A673 (cell line): Measurements from ENCODE around the gene MKX. TPM values are rescaled to one million over a fixed set of nuclear protein-coding genes. Genes with fewer than 3 reads are reported as not detected.

Experiments used
- BruUV-seq: library from RNA; stranded (reverse); fragments of 400-500 nt; replicated peaks from 2 replicates; lab custom pipeline; 2021; lab: Mats Ljungman, UMichigan
- CTCF ChIA-PET: fragments of 300-600 bp; sonication (Branson Sonifier 250); formaldehyde crosslinking; loops from one replicate; lab custom pipeline; 2022; ENCODE audit warnings: antibody characterized with exemption; lab: Charles Lee
- POLR2A ChIA-PET: fragments of 300-600 bp; sonication (Branson Sonifier 250); formaldehyde crosslinking; loops from one replicate; lab custom pipeline; 2022; ENCODE audit warnings: antibody characterized with exemption; ENCODE audit not compliant: low non-redundant PET; lab: Charles Lee
- DNase-seq: peaks from one replicate; pipeline ENCODE4 v3.0.0-alpha.2; 2015; ENCODE audit warnings: low spot score
- H3K27ac ChIP-seq: fragments of 200-600 bp; sonication (generic); 2 replicates; pipeline ENCODE4 v1.5.1; 2016; ENCODE audit warnings: mixed run types, low read depth, mild to moderate bottlenecking, mixed read lengths, antibody characterized with exemption, low read length; ENCODE audit not compliant: poor library complexity, severe bottlenecking
- H3K27me3 ChIP-seq: fragments of 200-600 bp; sonication (generic); replicated peaks from 2 replicates; pipeline ENCODE4 v1.6.1; 2017; ENCODE audit warnings: mixed run types, low read depth, mild to moderate bottlenecking, mixed read lengths, antibody characterized with exemption, low read length; ENCODE audit not compliant: insufficient read depth, poor library complexity
- H3K36me3 ChIP-seq: fragments of 200-600 bp; sonication (generic); 2 replicates; pipeline ENCODE4 v1.6.1; 2016; ENCODE audit warnings: mixed run types, mild to moderate bottlenecking, mixed read lengths, antibody characterized with exemption, low read length; ENCODE audit not compliant: insufficient read depth, poor library complexity, severe bottlenecking
- H3K4me1 ChIP-seq: fragments of 200-600 bp; sonication (generic); 2 replicates; pipeline ENCODE4 v1.6.1; 2017; ENCODE audit warnings: mixed run types, mild to moderate bottlenecking, mixed read lengths, antibody characterized with exemption, low read length; ENCODE audit not compliant: insufficient read depth, poor library complexity, severe bottlenecking
- H3K4me3 ChIP-seq: fragments of 200-600 bp; sonication (generic); 2 replicates; pipeline ENCODE4 v1.5.1; 2016; ENCODE audit warnings: low read depth, mixed run types, mild to moderate bottlenecking, mixed read lengths, low read length; ENCODE audit not compliant: poor library complexity, severe bottlenecking
- H3K9me3 ChIP-seq: fragments of 200-600 bp; sonication (generic); 2 replicates; pipeline ENCODE4 v1.6.1; 2016; ENCODE audit warnings: mixed run types, low read depth, mild to moderate bottlenecking, mixed read lengths, antibody characterized with exemption, low read length; ENCODE audit not compliant: poor library complexity, severe bottlenecking
- EZH2 ChIP-seq: fragments of 200-600 bp; sonication (generic); IDR thresholded peaks from 2 replicates; pipeline ENCODE4 v1.6.1; 2017; ENCODE audit warnings: borderline replicate concordance, low read depth, mild to moderate bottlenecking, mixed read lengths, antibody characterized with exemption, low read length; ENCODE audit not compliant: poor library complexity, severe bottlenecking
- intact Hi-C: fragments of 100-400 bp; cut with micrococcal nuclease; formaldehyde crosslinking; loops from one replicate; pipeline ENCODE4 v1.10.0; 2022; ENCODE audit not compliant: unreplicated experiment
- total RNA-seq: library from RNA; stranded (reverse); gene quantifications from 2 replicates; pipeline ENCODE4 v1.2.3, GENCODE V29; 2021
- TF ChIP-seq, protein P1 (sequence below): fragments of 300-800, 200-600 bp; sonication (generic); conservative IDR thresholded peaks from 2 replicates; pipeline ENCODE4 v1.5.1; 2017; ENCODE audit warnings: low read depth, mild to moderate bottlenecking, antibody characterized with exemption, low read length, moderate library complexity, mixed read lengths

The MKX gene
- total RNA-seq, 1 experiment from 2014 or later, result 0.09 TPM

DNA sequence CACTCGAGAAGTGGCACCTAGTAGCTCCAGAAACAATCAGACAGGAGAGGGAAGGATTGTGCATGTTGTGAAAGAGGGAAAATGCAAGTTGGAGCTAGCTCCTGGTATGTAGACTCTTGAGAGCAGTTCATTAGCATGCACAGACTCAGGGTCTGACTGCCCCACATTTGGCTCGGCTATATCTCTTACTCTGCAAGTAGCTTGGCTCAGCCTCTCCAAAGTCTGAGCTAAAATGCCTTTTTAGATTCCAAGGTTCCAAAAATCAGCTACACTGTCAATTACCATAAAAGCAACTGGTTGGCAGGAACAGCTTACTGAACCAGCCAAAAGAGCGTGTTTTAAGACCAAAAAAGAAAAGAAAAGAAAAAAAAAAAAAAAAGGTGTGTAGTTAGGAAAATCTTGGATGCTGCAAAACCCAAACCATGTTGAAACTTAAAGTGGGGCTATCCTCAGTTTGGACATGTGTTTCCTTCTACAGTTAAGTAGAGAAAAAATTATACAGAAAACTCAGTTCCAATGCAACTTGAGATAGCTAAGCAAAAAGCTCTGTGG is 65.5 kb downstream of the MKX start:
- POLR2A ChIA-PET, result no interaction called here

DNA sequence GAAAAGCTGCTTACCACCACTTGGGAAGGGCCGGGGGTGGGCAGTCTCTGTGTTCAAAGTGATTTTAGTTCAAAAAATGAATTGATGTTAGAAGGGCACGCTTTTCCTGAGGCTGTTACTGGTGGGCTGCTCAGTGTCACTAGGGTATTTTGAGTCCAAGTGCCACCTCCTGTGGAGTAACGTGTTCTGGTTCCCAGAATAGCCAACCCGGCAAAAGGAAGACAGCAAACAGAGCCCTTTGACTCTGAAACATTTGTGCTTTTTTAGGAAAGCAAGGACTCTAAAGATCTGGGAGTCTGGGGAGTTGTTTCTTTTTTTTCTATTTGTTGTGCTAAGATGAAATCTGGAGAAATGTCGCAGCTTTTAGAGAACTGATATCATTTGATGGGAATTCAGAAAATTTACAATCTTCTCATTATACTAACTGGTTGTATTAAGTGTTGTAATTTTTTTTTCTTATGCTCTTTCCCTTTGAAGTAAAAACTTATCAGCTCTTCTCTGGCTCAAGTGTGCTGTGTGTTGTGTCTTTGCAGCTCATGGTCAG is 66.2 kb downstream of the MKX start:
- Histone ChIP-seq H3K9me3 (no peaks in the 10 kb centered on the region), H3K27ac (no peak overlapping the region), H3K27me3 (peaks cover 12% of the 10 kb centered on the region), H3K36me3 (no peaks in the 10 kb centered on the region), H3K4me1 (no peaks in the 10 kb centered on the region), H3K4me3 (no peak overlapping the region)
- intact Hi-C loops, result no loop called here
- ChIA-PET CTCF (no interaction called here), POLR2A (no interaction called here)
- no peak for DNase-seq
- TF ChIP-seq, protein P1, sequence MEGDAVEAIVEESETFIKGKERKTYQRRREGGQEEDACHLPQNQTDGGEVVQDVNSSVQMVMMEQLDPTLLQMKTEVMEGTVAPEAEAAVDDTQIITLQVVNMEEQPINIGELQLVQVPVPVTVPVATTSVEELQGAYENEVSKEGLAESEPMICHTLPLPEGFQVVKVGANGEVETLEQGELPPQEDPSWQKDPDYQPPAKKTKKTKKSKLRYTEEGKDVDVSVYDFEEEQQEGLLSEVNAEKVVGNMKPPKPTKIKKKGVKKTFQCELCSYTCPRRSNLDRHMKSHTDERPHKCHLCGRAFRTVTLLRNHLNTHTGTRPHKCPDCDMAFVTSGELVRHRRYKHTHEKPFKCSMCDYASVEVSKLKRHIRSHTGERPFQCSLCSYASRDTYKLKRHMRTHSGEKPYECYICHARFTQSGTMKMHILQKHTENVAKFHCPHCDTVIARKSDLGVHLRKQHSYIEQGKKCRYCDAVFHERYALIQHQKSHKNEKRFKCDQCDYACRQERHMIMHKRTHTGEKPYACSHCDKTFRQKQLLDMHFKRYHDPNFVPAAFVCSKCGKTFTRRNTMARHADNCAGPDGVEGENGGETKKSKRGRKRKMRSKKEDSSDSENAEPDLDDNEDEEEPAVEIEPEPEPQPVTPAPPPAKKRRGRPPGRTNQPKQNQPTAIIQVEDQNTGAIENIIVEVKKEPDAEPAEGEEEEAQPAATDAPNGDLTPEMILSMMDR, result no peak
- TF ChIP-seq EZH2, result no peak
- no TSS peak for BruUV-seq

More for the DNA sequence above, 65.5 kb downstream of the MKX start:
- H3K4me3 ChIP-seq, result no peak overlapping the region
- H3K4me1 ChIP-seq, result no peaks in the 10 kb centered on the region
- intact Hi-C loops, result no loop called here
- no peaks in the 10 kb centered on the region for H3K36me3 ChIP-seq
- CTCF ChIA-PET, result no interaction called here
- TF ChIP-seq, protein P1, result no peak
- TF ChIP-seq EZH2, result no peak
- no peak for DNase-seq
- no peak overlapping the region for H3K27ac ChIP-seq
- no peaks in the 10 kb centered on the region for H3K9me3 ChIP-seq
- BruUV-seq, result no TSS peak
- peaks cover 9% of the 10 kb centered on the region for H3K27me3 ChIP-seq

DNA sequence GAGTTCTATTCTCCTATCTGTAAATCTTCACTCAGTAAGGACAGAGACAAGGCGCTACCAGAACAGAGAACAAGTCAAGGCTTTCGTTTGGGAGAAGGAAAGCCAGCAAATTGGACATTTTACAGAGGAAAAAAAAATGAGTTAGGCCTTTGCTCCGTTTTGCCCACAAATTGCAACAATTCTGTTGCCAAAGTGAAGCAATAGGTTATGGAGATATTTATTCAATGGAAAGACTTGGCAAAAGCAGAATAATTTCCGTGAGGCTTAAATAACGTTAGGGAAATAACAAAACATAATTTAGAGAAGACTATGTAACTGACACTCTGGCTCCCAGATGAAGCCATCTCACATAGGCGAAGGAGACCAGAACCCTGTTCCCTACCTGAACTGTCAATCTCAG is 67.5 kb downstream of the MKX start:
- no peak overlapping the region for H3K4me3 ChIP-seq
- CTCF ChIA-PET, result no interaction called here

More for the DNA sequence above, 67.5 kb downstream of the MKX start:
- no peak for DNase-seq
- POLR2A ChIA-PET, result no interaction called here
- TF ChIP-seq, protein P1, result no peak
- no peak for TF ChIP-seq EZH2
- Histone ChIP-seq H3K9me3 (no peaks in the 10 kb centered on the region), H3K27me3 (peaks cover 21% of the 10 kb centered on the region), H3K27ac (no peak overlapping the region), H3K36me3 (no peaks in the 10 kb centered on the region), H3K4me1 (no peaks in the 10 kb centered on the region)
- intact Hi-C loops, result no loop called here
- no TSS peak for BruUV-seq
